Fibroblast of skin of right biceps (primary cell): ENCODE data around the gene ERN1.

Experiments used
- DNase-seq: peaks from one replicate; pipeline ENCODE4 v3.0.0-alpha.2; 2013

The ERN1 gene

DNA sequence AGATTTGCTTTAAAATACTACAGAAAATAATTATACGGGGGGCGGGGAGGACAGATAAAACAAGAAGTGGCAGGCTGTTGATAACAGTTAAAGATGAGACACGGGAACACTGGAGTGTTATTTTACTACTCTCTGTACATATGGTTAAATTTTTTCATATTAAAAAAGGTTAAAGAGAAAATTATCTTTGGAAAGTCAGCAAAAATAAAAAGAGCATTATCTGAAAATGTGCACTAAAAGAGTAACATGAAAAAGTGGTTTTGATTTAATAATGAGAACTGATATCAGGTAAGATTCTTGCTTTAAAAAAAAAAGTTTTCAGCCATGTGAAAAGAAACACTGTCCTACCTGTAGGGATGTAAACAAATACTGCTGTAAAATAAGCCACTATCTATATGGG, 46.9 kb downstream of the ERN1 start:
- no peak for DNase-seq

DNA sequence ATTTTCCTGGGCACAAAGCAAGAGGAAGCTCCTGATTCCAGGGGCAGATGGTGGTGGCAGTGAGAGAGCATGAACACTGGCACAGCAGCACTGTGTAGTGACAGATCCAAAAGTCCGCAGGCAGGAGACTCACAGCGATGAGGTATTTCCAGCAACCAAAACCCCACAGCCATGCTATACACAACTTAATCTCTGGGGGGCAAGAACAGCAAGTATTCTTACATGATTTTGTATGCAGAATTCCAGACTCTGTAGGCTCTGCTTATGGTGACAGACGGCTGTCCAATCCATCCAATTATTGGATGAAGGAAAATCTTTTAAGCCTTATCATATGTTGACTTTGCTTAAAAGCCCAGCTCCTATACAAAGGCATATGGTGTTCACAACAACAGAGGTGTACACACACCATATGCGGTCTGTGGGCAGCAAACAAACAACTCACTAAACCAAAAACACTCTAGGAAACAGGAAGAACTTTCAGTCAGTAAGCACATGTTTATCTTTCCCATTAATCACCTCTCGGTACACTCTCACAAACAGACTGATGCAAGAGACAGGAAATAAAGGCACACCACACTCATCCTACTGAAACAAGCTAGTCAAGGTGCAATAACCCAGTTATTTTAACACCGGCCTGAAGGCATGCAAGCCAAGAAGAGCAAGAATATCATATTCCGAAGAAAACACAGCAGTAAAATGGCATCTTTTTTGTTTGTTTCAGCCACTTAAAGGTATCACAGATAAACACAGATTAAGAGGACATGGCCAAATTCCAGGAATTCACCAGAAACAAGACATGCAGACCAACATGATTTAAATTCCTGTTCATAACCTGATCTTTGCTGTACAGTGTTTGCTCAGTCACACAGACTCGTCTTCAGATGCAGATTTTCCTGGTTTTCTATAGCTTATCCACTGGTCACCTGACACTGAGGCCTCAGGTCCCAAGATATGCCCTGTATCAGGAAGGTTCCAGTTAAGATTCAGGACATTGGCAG, 47.8 kb downstream of the ERN1 start:
- DNase-seq = peak; percentile 77

DNA sequence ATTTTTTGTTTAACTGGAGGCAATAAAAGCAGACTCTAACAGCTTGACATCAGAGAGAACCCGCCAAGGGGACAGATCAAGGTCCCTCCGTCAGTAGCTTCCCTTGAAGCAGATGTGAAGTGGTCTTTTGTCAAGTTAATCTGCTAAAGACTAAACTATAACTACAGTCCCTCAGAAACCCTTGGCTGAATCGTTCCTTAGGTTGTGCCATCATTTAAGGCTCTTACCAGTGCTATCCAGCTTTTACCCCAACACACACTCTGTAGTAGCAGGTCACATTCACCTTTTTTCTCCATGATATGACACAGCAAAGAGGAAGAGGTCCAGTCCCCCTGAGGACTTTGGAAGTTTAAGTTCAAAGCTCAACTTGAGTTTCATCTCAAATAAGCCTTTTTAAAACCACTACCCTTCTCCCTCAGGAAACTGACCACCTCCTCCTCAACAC, 49.7 kb downstream of the ERN1 start:
- DNase-seq = no peak

DNA sequence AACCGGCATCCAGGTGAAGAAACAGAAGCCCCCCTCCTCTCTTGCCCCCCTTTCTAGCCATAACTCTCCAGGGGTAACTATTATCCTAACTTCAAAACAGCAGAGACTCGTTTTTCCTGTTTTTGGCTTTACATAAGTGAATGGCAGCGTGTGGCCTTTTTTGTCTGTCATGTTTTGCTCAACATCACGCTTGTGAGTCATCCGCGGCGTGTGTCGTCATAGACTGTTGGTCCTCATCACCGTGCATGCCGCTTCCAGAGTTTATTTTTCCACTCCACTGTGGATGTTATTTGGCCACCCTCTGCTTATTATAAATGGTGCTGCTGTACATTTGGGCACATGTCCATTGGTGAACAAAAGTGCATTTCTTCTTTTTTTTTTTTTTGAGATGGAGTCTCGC, 52.6 kb downstream of the ERN1 start:
- DNase-seq = no peak

DNA sequence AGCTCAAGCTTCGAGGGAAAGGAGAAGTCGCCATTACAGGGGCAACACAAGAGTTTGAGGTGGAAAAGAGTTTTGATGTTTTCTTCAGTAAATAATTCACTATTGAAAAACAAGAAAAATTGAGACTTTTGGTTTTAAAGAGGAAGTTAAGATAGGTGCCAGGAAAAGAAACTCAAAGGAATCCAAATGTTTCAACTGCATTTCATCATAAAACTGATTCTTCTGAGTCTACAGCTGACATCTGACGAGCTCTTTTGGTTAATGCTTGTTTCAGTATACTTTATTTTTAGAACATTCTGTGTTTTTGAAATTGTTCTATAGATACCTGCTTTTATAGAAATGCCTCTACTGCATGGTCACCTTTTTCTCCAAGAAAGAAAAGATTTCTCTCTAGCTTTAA, 54.0 kb downstream of the ERN1 start:
- peak; percentile 36 for DNase-seq

DNA sequence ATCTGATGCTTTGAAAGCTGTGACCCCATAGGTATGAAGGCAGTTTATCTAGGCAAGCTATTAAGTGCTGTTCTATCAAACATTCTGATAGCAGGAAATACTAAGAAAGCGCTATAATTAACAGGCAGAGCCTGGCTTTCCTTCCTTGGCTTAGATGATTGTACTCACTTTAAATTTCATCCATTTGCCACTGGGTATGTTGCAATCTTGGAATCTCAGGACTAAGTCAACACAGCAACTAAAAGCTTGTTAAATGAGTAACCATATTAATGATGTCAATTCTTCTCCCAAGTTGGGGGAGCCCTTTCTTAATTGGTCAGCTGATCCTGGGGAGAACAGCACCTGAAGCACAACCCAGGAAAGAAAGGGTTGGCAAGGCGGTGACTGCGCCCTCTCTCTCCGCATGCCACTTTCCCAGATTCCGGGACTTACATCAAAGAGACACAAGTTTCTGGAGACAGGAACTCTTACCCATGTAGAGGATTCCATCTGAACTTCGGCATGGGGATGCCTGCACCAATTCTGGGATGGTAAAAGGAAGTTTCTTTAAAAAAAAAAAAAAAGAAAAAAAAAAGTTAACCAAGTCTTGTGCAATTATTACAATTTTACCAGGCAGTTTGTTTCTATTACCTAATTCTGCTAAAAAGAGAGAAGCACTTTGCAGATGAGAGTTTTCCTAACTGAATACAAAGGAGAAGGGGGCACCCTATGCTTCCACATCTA, 55.1 kb downstream of the ERN1 start:
- peak; percentile 48 for DNase-seq

DNA sequence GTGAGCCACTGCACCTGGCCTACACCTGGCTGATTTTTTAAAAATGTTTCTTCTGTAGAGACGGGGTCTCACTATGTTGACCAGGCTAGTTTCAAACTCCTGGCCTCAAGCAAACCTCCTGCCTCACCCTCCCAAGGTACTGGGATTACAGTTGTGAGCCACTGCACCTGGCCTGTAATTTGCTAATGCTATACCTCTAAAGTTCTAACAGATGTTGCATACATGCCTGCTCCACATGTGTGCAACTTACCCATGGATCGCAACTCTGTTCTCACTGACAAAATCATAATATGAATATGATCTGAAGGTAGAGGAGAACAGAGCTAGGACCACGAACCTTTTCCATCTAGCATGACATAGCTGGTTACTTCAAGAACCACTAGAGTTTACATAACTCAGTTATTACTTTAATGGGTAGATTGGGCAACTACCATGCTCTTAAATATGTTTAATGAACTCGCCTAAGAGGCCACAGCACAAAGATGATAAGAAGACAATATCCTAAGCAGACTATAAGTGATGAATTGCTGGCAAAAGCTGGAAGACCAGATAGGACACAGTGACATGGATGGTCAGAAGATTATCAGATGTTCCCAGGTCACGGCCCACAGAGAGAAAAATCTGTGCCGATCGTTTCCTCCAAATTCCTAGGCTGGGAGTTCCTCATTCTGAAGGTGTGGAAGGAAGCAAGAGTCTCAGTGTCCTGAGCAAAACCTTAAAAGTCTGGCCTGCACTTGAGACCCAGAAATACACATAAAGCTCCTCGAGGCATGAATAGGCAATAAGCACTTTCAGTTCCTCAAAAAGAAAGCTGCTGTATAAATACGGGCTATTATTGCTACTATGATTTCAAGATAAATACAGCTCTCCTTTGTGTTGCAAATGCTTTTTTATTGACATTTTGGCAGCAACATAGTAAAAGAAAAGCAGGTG, 55.9 kb downstream of the ERN1 start:
- no peak for DNase-seq

DNA sequence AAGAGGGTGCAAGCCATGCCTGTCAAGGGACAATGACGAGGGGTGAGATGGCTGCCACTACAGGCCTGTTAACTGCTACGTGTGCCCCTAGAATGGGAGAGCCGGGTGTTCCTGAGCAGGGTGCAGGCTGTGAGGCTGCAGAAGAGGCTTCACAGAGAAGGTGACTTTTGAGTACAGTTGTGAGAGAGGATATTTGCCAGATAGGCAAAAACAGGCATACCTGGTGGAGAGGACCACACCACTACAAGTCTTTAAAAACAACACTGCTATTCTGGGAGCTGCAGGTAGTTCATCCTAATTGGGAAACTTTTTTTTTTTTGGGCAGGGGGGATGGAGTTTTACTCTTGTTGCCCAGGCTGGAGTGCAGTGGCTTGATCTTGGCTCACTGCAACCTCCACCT, 58.8 kb downstream of the ERN1 start:
- no peak for DNase-seq

DNA sequence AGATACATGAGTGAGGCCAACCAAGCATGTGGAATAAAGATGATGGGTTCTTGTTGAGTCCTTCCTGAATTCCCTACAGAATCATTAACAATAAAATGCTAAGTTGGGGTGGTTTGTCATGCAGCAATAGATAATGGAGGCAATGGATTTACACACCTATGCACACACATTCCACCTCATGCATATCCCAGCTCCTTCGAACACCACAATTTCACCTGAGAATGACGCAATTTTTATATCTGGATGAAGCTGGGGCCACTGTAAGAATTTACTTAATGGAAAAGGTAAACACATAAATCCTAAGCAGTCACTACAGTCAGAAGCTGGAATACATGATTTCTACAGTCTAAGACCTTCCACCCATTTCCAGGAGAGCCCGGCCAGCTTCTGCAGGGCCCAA, 59.7 kb downstream of the ERN1 start:
- DNase-seq = no peak

DNA sequence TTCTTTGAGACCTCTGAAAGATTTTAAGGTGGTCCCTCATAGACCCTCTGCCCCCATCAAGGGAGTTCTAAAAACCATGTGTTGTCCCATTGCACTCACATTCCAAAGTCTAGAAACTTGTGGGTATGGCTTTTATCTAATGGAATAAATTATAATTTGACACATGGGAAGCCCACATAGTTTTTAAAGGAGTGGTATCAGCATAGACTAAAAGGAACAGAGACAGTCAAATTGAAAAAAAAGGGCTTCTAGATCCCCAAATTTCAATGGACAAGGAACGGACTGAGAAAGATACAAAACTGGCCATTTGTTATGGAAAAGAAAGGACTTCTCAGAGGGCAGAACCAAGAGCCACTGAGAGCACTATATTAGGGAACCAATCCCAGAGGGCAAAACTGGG, 60.8 kb downstream of the ERN1 start:
- DNase-seq = no peak

DNA sequence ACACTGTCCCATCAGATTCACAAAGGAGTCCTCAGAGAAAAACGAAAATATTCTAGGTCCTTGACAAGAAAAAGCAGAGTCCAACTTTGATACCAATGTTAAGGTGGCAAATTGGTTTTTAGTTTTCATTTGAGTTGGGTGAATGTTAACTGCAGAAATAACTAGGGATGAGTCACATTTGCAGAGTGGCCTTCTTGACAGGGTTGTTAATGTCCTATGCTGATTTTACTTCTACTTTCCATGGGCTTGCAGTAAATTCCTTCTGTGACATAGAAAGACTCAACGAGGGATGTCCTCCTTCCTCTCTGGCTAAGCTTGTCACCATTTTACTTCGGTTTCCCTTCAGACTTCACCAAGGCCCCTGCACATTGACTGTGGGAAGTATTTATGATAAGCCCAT, 62.3 kb downstream of the ERN1 start:
- DNase-seq = no peak

DNA sequence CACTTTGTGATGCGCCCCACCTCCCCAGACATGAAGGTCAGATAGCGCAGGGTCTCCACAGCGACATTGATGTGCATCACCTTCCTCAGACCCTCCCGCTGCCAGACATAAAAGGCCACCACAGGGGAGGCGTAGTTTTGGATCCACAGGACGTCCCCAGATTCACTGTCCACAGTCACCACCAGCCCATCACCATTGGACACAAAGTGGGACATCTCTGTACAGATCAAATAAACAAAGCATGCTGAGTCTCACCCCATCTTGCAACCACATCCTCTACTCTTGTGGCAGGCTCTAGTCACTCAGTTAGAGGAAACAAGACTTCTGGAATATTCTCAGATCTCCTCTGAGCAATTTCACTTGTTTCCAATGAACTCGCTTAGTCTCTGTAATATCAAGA, 63.2 kb downstream of the ERN1 start:
- DNase-seq = no peak

DNA sequence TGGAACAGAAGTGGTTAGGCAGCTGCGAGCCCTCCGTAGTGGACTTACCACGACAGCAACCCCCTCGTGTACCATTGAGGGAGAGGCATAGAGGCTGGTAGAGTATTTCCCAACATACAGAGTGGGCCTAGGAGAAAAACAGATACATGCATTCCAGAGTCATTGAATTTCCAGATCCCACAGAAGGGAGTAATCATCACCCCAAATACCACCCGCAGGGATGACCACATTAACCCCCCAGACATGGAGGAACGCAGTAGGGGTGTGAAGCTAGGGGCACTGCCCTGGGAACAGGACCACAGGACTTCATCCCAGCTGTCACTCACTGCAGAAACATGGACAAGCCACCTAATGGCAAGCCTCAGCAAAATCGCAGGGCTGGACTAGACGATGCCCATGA, 64.8 kb downstream of the ERN1 start:
- no peak for DNase-seq

DNA sequence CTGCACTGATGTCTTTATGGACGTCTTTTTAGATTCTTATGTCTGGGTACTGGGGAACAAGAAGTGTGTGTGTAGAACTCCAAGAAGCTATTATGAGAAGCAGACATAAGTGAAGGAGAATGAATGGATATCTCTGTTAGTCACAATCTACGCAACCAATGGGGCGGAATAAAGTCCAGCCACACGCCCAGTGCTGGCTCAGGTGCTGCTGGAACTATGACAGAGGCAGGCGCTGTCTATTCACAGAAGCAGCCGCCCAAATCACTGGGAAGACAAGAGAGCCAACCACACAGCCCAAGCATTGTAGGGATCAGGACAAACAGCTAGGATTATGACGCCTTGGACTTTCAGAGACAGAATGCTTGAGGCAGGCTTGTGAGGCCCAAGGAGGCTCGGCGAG, 65.6 kb downstream of the ERN1 start:
- no peak for DNase-seq

DNA sequence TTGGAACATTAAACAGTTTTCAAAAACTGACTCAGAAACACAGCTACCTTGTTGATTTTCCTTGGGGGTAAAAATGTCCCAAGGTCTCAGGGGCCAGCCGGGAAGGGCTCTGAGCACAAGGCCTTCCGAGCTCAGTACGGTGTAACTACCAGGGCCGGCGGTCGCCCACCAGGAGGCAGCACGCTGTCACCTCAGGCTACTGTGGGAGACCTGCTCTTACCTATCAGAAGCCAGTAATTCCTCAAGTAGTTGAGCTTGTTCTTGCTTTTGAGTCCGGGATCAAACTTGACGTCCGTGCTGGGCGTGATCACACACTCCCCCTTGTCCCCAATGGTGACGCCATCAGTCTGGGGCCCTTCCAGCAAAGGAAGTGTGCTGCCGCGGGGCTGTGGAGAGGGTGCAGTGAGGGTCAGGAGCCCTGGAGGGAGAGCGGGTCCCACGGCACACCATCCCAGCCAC, 66.1 kb downstream of the ERN1 start:
- peak; percentile 28 for DNase-seq

DNA sequence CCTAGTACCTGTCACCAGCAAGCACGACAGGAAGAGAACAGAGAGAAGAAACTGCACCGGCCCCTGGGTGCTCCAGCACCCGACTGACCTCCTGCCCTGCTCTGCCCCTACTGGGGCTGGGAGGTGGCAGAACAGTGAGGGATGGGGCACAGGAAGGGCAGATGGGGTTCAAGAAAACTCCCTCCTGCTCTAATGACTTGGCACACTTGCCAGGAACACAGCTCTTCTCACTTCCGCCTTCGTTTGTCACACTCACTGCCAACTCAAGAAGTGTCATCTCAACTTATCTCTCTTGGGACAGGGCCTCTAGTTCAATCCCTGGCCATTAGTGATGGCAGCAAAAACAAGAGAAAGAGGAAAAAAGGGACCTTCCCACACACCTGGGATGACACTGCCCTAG, 66.9 kb downstream of the ERN1 start:
- DNase-seq = no peak

DNA sequence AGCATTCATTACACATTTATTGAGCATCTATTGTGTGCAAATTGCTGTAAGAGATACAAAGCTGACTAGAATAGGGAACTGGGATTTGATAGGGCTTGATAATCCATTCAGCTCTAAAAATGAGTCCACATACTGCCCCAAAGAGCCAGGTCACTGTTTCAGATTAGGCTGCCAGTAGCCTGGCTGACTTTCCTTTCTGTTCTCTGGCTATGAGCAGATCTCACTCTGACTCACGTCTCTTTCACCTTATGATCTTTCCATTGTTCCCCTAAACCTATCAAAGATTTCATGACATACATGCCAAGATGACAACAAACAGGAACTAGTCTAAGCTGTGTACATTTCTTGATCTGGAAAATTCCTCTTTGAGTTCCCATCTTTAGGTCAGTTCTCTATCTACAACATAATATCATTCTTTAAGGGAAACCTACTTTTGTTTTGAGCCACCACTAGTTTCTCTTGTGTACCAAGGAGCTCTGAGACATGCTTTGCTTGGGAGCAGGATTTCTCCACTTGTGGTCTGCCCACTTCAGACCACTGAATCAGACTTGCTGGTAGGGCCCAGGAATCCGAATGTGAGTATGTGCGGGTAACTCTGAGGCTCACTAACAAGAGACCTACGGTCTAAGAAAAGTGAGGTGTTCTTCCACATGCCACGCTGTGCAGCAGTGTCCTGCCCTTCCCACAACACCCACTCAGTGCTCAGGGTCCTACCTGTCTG, 68.6 kb downstream of the ERN1 start:
- no peak for DNase-seq

DNA sequence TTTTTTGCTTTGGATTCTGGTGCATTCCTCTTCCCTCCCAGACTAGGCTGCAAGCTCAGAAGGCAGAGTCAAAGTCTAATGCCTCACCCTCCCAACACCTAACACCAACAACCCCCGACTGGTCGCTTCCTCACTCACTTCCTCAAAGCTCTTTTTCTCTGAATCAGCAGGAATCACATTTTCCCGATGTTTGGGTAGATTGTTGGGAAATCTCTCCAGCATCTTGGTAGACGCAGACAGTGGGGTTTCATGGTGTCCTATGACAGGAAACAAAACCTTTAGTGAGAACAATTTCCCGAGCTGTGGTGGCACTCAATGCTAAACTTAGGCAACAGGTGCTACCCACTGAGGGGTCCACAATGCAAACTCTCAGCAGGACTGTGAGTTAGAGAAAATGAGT, 69.6 kb downstream of the ERN1 start:
- no peak for DNase-seq

DNA sequence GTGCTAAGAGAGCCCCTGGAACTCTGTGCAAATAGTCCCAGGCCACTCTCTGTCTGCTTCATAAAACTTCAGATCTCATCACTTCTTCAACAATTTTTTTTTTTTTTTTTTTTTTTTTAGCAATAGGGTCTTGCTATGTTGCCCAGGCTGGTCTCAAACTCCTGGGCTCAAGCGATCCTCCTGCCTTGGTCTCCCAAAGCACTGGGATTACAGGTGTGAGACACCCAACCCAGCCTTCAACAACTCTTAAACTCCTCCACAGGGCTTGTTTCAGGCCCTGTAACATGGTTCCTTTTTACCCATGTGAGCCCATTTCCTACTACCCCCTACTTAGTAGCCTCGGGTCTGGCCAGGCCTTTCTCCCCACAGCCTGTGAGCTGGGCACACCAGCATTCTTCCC, 70.2 kb downstream of the ERN1 start:
- DNase-seq = no peak

DNA sequence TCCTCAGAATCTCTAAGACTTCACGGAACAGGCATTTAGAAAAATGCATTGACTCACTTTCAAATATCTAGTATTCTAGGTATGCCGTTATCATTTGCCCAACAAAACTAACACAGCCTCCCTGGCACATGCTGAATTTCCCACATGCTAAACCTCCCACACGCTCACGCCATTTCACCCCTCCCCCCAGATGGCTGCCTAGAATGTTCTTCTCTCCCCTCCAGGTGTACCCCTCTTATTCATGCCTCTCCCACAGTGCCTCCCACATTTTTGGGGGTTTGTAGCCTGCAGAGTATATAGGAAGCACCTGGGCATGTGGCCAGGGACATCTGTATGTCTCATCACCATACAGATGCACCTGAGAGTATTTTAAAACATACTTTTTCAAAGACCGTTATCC, 71.3 kb downstream of the ERN1 start:
- DNase-seq = no peak

DNA sequence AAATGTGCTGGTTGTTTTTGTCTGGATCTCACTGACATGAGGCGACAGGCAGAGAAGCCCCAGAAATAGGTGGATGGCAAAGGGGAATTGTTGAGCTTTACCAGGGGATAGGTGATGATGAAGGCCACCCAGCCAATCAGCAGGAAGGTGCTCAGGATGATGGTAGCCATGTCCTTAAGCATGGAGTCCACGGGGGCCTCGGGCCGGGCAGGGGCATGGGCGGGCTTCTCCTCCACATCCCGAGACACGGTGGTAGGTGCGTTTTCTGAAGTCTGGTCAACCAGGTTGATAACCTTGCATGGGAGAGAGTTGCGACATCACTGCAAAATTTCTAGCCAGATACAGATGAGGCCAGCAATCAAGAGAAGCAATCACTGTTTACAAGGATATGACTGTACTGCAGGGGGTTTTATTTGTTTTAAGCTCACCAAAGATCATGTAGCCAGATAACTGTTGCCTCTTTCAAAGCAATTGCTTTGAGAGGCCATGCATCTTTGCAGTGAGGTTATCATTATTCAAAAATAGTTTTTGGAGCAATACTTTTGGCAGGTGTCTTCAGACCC, 72.2 kb downstream of the ERN1 start:
- no peak for DNase-seq
